ENCODE data around the gene KCTD16. TPM values are rescaled to one million over a fixed set of nuclear protein-coding genes. Genes with fewer than 3 reads are reported as not detected.

The KCTD16 gene
- total RNA-seq, 2 donors from 2014 or later, result 0.02 to 0.03 TPM

DNA sequence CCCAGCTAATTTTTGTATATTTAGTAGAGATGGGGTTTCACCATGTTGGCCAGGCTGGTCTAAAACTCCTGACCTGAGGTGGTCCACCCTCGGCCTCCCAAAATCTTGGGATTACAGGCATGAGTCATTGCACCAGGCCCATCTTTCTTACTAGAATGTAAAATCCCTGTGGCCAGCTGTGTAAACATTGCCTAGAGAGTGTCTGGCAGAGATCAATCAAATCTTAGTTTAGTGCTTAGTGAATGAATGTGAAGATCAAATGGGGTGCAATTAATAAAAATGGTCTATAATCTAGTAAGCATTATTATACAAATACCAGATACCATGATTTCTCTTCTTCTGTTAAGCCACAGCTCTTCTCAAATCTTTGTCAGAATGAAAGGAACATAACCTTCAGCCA lies 289.9 kb downstream of the KCTD16 start:
- Histone ChIP-seq H3K27me3 (no peaks in the 10 kb centered on the region), H3K27ac (no peak overlapping the region), H3K9me3 (no peaks in the 10 kb centered on the region), H3K4me3 (no peak overlapping the region), H3K4me1 (no peaks in the 10 kb centered on the region), H3K36me3 (no peaks in the 10 kb centered on the region), H3K9ac (ENCODE audit: low read depth in 2 of 2, low read length in 2 of 2) (no peak overlapping the region)
- TF ChIP-seq, protein P1, sequence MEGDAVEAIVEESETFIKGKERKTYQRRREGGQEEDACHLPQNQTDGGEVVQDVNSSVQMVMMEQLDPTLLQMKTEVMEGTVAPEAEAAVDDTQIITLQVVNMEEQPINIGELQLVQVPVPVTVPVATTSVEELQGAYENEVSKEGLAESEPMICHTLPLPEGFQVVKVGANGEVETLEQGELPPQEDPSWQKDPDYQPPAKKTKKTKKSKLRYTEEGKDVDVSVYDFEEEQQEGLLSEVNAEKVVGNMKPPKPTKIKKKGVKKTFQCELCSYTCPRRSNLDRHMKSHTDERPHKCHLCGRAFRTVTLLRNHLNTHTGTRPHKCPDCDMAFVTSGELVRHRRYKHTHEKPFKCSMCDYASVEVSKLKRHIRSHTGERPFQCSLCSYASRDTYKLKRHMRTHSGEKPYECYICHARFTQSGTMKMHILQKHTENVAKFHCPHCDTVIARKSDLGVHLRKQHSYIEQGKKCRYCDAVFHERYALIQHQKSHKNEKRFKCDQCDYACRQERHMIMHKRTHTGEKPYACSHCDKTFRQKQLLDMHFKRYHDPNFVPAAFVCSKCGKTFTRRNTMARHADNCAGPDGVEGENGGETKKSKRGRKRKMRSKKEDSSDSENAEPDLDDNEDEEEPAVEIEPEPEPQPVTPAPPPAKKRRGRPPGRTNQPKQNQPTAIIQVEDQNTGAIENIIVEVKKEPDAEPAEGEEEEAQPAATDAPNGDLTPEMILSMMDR (IDR thresholded peaks at IDR 0.05), result no peak
- DNase-seq, result no peak
- intact Hi-C loops (cut with DNase I), result no loop called here

DNA sequence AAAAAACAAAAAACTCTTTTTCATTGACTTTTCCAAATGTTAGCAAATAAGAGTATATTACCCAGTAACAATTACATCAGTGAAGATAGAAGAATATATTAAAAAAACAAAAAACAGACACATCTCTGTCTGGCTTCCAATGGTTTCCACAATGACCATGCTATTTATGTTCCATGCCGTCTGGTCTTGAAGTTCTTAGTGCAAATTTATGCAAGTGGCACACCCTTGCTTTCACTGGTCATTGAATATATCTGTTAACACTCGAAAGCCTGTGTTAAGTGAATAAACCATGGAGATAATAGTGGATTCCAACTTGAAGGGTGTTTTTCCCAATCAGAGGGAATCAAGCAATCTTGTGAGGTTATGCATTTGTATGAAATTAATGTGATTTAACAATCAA lies 291.9 kb downstream of the KCTD16 start:
- H3K27me3 ChIP-seq, result no peaks in the 10 kb centered on the region
- H3K36me3 ChIP-seq, result no peaks in the 10 kb centered on the region
- intact Hi-C loops (cut with DNase I), result no loop called here
- H3K4me1 ChIP-seq, result no peaks in the 10 kb centered on the region
- no peak overlapping the region for H3K27ac ChIP-seq
- H3K9me3 ChIP-seq, result no peaks in the 10 kb centered on the region
- TF ChIP-seq, protein P1 (IDR thresholded peaks at IDR 0.05), result no peak
- no peak for DNase-seq
- H3K9ac ChIP-seq (ENCODE audit: low read depth in 2 of 2, low read length in 2 of 2), result no peak overlapping the region
- H3K4me3 ChIP-seq, result no peak overlapping the region

DNA sequence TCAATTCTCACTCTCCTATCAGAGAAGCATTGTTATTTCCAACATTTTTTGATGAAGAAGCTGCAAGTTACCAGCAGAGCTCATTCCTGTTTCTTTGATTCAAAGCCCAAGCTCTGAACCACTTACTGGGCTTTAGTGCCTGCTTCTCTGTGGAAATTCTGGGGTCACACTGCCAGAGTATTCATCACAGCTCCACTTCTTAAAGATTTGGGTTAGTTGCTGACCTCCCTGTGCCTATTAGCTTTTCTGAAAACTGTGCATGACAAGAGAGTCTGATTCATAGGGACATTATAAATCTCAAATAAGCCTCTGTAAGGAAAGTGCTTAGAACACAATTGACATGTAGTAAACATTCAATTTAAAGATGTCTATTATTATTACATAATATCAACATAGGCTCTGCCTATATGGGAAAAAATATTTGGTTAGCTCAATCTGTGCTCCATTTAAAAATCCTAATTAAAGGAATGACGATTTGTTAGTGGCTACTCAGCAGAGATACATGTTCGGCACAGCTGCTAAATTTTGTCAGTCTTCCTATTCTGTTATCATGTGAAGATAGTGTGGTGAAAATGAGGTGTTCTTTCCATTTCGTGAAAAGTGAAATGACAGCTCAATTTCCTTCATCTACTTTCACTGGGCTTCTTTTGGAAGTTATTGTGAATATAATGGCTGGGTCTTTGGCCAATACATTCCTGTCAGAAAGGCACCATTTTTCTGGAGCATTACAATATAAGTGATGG lies 293.0 kb downstream of the KCTD16 start:
- Histone ChIP-seq H3K9me3 (no peaks in the 10 kb centered on the region), H3K36me3 (no peaks in the 10 kb centered on the region), H3K27me3 (no peaks in the 10 kb centered on the region), H3K27ac (no peak overlapping the region), H3K4me3 (no peak overlapping the region), H3K4me1 (no peaks in the 10 kb centered on the region), H3K9ac (ENCODE audit: low read depth in 2 of 2, low read length in 2 of 2) (no peak overlapping the region)
- intact Hi-C loops (cut with DNase I), result no loop called here
- TF ChIP-seq, protein P1 (IDR thresholded peaks at IDR 0.05), result no peak
- no peak for DNase-seq

DNA sequence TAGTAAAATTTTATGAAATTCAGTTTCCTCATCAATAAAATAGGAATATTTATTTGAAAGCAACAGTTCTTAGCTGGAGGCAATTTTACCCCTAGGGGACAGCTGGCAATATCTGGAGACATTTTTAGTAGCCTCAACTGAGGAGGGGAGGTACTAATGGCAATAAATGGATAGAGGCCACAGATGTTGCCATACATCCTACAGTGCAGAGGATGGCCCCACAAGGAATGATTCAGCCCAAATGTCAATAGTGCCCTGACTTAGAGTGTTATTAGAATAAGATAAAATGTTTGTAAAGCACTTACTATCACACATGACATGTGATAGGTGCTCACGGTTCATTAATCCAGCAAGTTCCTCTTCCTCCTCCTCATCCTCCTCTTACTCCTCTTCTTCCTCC lies 293.6 kb downstream of the KCTD16 start:
- TF ChIP-seq, protein P1 (IDR thresholded peaks at IDR 0.05), result no peak
- intact Hi-C loops (cut with DNase I), result no loop called here

DNA sequence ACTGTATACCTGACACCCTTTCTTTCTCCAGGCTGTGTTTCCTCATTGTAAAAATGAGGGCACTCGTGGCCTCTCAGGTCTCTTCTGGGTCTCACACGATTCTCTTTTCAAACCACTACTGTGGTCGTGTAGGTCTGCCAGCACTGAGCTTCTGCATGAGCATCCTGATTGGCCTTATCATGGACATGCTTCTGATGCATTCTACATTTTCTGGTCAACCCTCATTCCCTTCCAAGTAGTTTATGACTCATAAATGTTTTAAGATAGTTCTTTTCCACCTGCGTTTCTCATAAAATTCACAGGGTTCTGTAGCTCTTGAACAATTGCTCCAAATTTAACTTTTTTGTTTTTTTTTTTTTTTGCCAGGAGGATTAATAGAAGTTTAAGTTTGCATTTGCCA lies 294.8 kb downstream of the KCTD16 start:
- Histone ChIP-seq H3K9me3 (no peaks in the 10 kb centered on the region), H3K4me1 (no peaks in the 10 kb centered on the region), H3K27ac (no peak overlapping the region), H3K9ac (ENCODE audit: low read depth in 2 of 2, low read length in 2 of 2) (no peak overlapping the region), H3K4me3 (no peak overlapping the region), H3K27me3 (no peaks in the 10 kb centered on the region), H3K36me3 (no peaks in the 10 kb centered on the region)
- DNase-seq, result no peak
- TF ChIP-seq, protein P1 (IDR thresholded peaks at IDR 0.05), result no peak
- intact Hi-C loops (cut with DNase I), result no loop called here

More for the DNA sequence above, 293.6 kb downstream of the KCTD16 start:
- H3K36me3 ChIP-seq, result no peaks in the 10 kb centered on the region
- no peak for DNase-seq
- no peaks in the 10 kb centered on the region for H3K27me3 ChIP-seq
- H3K9me3 ChIP-seq, result no peaks in the 10 kb centered on the region
- H3K27ac ChIP-seq, result no peak overlapping the region
- no peaks in the 10 kb centered on the region for H3K4me1 ChIP-seq
- H3K9ac ChIP-seq (ENCODE audit: low read depth in 2 of 2, low read length in 2 of 2), result no peak overlapping the region
- H3K4me3 ChIP-seq, result no peak overlapping the region
